A673 (cell line): ENCODE results near the gene CCDC27. TPM values are rescaled to one million over a fixed set of nuclear protein-coding genes. Genes with fewer than 3 reads are reported as not detected.

ENCODE experiments used
- BruUV-seq: library from RNA; stranded (reverse); fragments of 400-500 nt; replicated peaks from 2 replicates; lab custom pipeline; 2021; lab: Mats Ljungman, UMichigan
- CTCF ChIA-PET: fragments of 300-600 bp; sonication (Branson Sonifier 250); formaldehyde crosslinking; loops from one replicate; lab custom pipeline; 2022; ENCODE audit warnings: antibody characterized with exemption; lab: Charles Lee
- POLR2A ChIA-PET: fragments of 300-600 bp; sonication (Branson Sonifier 250); formaldehyde crosslinking; loops from one replicate; lab custom pipeline; 2022; ENCODE audit warnings: antibody characterized with exemption; ENCODE audit not compliant: low non-redundant PET; lab: Charles Lee
- DNase-seq: peaks from one replicate; pipeline ENCODE4 v3.0.0-alpha.2; 2015; ENCODE audit warnings: low spot score
- H3K27ac ChIP-seq: fragments of 200-600 bp; sonication (generic); 2 replicates; pipeline ENCODE4 v1.5.1; 2016; ENCODE audit warnings: mixed run types, low read depth, mild to moderate bottlenecking, mixed read lengths, antibody characterized with exemption, low read length; ENCODE audit not compliant: poor library complexity, severe bottlenecking
- H3K27me3 ChIP-seq: fragments of 200-600 bp; sonication (generic); replicated peaks from 2 replicates; pipeline ENCODE4 v1.6.1; 2017; ENCODE audit warnings: mixed run types, low read depth, mild to moderate bottlenecking, mixed read lengths, antibody characterized with exemption, low read length; ENCODE audit not compliant: insufficient read depth, poor library complexity
- H3K36me3 ChIP-seq: fragments of 200-600 bp; sonication (generic); 2 replicates; pipeline ENCODE4 v1.6.1; 2016; ENCODE audit warnings: mixed run types, mild to moderate bottlenecking, mixed read lengths, antibody characterized with exemption, low read length; ENCODE audit not compliant: insufficient read depth, poor library complexity, severe bottlenecking
- H3K4me1 ChIP-seq: fragments of 200-600 bp; sonication (generic); 2 replicates; pipeline ENCODE4 v1.6.1; 2017; ENCODE audit warnings: mixed run types, mild to moderate bottlenecking, mixed read lengths, antibody characterized with exemption, low read length; ENCODE audit not compliant: insufficient read depth, poor library complexity, severe bottlenecking
- H3K4me3 ChIP-seq: fragments of 200-600 bp; sonication (generic); 2 replicates; pipeline ENCODE4 v1.5.1; 2016; ENCODE audit warnings: low read depth, mixed run types, mild to moderate bottlenecking, mixed read lengths, low read length; ENCODE audit not compliant: poor library complexity, severe bottlenecking
- H3K9me3 ChIP-seq: fragments of 200-600 bp; sonication (generic); 2 replicates; pipeline ENCODE4 v1.6.1; 2016; ENCODE audit warnings: mixed run types, low read depth, mild to moderate bottlenecking, mixed read lengths, antibody characterized with exemption, low read length; ENCODE audit not compliant: poor library complexity, severe bottlenecking
- EZH2 ChIP-seq: fragments of 200-600 bp; sonication (generic); IDR thresholded peaks from 2 replicates; pipeline ENCODE4 v1.6.1; 2017; ENCODE audit warnings: borderline replicate concordance, low read depth, mild to moderate bottlenecking, mixed read lengths, antibody characterized with exemption, low read length; ENCODE audit not compliant: poor library complexity, severe bottlenecking
- intact Hi-C: fragments of 100-400 bp; cut with micrococcal nuclease; formaldehyde crosslinking; loops from one replicate; pipeline ENCODE4 v1.10.0; 2022; ENCODE audit not compliant: unreplicated experiment
- total RNA-seq: library from RNA; stranded (reverse); gene quantifications from 2 replicates; pipeline ENCODE4 v1.2.3, GENCODE V29; 2021
- TF ChIP-seq, protein P1 (sequence below): fragments of 300-800, 200-600 bp; sonication (generic); conservative IDR thresholded peaks from 2 replicates; pipeline ENCODE4 v1.5.1; 2017; ENCODE audit warnings: low read depth, mild to moderate bottlenecking, antibody characterized with exemption, low read length, moderate library complexity, mixed read lengths

The CCDC27 gene
- total RNA-seq, 1 experiment from 2014 or later = not detected

DNA sequence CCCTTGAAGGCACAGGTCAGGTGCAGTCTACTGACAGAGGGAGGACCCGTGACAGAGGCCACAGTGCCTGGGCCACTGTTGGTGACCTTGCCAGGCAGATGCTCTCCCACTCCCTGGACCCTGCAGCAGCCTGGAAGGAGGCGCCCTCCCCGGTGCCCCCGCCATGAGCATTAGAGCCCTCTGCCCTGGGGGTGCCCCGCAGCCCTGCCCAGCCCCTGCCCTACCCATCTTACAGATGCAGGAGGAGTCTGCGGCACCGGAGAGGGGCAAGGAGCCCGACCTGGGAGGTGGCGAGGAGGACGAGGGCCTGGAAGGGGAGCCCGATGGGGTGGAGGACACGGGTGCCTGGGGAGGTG lies 10.6 kb downstream of the CCDC27 start:
- BruUV-seq = no TSS peak
- Histone ChIP-seq H3K9me3 (peaks cover 7% of the 10 kb centered on the region), H3K27ac (no peak overlapping the region), H3K4me1 (no peaks in the 10 kb centered on the region), H3K27me3 (peaks cover 7% of the 10 kb centered on the region), H3K36me3 (no peaks in the 10 kb centered on the region), H3K4me3 (no peak overlapping the region)
- intact Hi-C loops = no loop called here
- CTCF ChIA-PET = no interaction called here
- POLR2A ChIA-PET = no interaction called here
- DNase-seq = no peak
- TF ChIP-seq, protein P1, sequence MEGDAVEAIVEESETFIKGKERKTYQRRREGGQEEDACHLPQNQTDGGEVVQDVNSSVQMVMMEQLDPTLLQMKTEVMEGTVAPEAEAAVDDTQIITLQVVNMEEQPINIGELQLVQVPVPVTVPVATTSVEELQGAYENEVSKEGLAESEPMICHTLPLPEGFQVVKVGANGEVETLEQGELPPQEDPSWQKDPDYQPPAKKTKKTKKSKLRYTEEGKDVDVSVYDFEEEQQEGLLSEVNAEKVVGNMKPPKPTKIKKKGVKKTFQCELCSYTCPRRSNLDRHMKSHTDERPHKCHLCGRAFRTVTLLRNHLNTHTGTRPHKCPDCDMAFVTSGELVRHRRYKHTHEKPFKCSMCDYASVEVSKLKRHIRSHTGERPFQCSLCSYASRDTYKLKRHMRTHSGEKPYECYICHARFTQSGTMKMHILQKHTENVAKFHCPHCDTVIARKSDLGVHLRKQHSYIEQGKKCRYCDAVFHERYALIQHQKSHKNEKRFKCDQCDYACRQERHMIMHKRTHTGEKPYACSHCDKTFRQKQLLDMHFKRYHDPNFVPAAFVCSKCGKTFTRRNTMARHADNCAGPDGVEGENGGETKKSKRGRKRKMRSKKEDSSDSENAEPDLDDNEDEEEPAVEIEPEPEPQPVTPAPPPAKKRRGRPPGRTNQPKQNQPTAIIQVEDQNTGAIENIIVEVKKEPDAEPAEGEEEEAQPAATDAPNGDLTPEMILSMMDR = no peak
- no peak for TF ChIP-seq EZH2

DNA sequence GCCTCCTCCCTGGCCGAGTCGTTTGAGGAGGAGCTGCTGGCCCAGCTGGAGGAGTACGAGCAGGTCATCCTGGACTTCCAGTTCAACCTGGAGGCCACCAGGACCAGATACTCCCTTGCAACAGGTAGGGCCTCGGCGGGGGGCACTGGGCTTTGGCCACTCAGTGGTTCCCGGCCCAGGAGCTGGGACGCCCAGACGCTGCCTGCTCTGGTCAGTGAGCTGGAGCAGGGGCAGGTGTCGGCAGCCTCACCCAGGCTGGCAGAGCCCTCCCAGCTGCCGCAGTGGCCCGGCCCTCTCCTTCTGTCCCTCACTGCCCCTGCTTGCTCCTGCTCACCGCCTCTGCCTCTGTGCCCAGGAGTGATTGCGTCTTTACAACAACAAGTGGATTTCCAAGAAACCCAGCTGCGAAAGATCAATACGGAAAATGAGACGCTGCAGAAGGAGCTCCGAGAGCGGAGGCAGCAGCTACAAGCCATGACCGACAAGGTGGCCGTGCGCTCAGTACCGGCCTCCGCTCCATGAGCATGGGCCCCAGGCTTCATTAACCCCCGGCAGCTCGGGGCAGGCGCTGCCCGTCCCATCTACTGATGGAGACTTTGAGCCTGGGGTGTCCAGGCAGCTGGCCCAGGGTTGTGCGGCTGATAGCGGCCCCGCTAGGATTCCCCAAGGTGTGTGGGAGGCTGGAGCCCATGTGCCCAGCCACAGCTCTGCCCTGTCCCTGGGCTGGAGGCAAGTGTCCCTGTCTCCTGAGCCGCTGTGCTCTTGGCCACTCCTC lies 11.3 kb downstream of the CCDC27 start:
- TF ChIP-seq, protein P1 = no peak
- TF ChIP-seq EZH2 = no peak
- H3K9me3 ChIP-seq = peaks cover 7% of the 10 kb centered on the region
- CTCF ChIA-PET = no interaction called here
- H3K27ac ChIP-seq = no peak overlapping the region
- DNase-seq = no peak
- H3K4me3 ChIP-seq = no peak overlapping the region
- POLR2A ChIA-PET = no interaction called here
- H3K36me3 ChIP-seq = no peaks in the 10 kb centered on the region
- H3K27me3 ChIP-seq = peaks cover 7% of the 10 kb centered on the region
- no peaks in the 10 kb centered on the region for H3K4me1 ChIP-seq
- BruUV-seq = no TSS peak
- intact Hi-C loops = no loop called here

DNA sequence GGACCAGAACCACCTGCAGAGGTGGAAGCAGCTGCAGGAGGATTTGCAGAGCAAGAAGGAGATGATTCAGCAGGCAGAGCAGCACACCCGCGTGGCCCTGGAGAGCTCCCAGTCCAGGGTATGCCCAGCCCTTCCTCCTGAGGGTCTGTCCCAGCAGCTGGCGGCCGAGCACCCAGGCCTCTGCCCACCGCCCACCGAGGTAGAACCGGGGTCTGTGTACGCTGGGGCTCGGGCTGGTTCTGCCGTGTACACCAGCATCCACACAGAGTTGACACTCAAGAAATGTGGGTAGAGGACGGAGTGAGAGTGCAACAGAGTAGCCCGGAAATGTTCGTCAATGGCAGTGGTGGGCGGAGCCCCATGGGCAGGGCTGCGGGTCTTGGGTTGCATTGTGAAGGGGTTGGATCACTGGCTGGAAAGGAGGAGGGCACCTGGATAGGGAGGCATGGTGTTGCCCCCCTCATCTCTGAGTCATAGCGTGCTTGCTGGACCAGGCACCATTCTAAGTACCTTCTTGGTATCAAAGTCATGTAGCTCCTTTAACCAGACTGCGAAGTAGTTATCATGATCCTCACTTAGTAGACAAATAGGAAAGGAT lies 15.2 kb downstream of the CCDC27 start:
- intact Hi-C loops = no loop called here
- no peak for DNase-seq
- no peak overlapping the region for H3K4me3 ChIP-seq
- no peaks in the 10 kb centered on the region for H3K9me3 ChIP-seq
- no peaks in the 10 kb centered on the region for H3K27me3 ChIP-seq
- no peaks in the 10 kb centered on the region for H3K36me3 ChIP-seq
- ChIA-PET POLR2A (no interaction called here), CTCF (no interaction called here)
- TF ChIP-seq EZH2 = no peak
- TF ChIP-seq, protein P1 = no peak
- BruUV-seq = no TSS peak
- no peak overlapping the region for H3K27ac ChIP-seq
- peaks cover 9% of the 10 kb centered on the region for H3K4me1 ChIP-seq
